ENCODE data around the gene SHMT2.

The SHMT2 gene

DNA sequence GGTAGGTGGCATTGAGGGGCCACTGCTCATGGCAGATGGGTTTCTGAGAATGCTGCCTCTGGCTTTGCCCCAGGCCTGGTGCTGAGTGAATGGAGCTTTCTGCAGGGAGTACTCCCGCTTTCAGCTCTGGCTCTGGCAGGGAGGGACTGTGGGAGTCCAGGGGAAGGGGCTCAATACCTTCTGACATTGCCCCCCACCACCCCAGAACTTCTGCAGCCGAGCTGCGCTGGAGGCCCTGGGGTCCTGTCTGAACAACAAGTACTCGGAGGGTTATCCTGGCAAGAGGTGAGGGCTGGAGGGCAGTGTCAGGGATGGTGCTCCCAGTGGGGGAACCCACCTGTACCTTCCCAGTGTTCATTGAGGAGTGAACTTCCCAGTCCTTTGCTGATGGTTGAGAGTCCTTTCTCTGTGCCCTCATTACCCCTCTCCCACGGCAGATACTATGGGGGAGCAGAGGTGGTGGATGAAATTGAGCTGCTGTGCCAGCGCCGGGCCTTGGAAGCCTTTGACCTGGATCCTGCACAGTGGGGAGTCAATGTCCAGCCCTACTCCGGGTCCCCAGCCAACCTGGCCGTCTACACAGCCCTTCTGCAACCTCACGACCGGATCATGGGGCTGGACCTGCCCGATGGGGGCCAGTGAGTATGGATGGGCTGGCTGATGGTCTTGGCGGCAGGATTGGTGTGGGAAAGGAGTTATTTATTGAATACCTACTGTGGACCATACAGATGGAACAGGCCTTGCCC, 1.9 kb downstream of the SHMT2 start:
- Histone ChIP-seq H3K27me3 (ENCODE audit: insufficient read depth, insufficient read length) (peaks cover 19% of the 10 kb centered on the region), H3K4me1 (ENCODE audit: insufficient read depth, insufficient read length) (peaks cover 23% of the 10 kb centered on the region), H3K9ac (ENCODE audit: insufficient read length, low read depth) (peak overlapping the region; percentile 86), H3K36me3 (ENCODE audit: insufficient read depth, insufficient read length, low read length) (peaks cover 58% of the 10 kb centered on the region), H3K4me3 (ENCODE audit: insufficient read length, low read depth) (peak overlapping the region; percentile 79), H3K9me3 (ENCODE audit: insufficient read depth, low read length) (no peaks in the 10 kb centered on the region)
- DNase-seq (ENCODE audit: low read depth, low spot score) = no peak
- TF ChIP-seq ZNF274 (IDR thresholded peaks at IDR 0.05; ENCODE audit: low read depth, low read length) = no peak
- no peak for TF ChIP-seq SUZ12 (IDR thresholded peaks at IDR 0.05; ENCODE audit: extremely low read depth, insufficient read depth, insufficient read length)
- no peak for TF ChIP-seq YY1 (IDR thresholded peaks at IDR 0.05; ENCODE audit: insufficient read depth, insufficient read length)

DNA sequence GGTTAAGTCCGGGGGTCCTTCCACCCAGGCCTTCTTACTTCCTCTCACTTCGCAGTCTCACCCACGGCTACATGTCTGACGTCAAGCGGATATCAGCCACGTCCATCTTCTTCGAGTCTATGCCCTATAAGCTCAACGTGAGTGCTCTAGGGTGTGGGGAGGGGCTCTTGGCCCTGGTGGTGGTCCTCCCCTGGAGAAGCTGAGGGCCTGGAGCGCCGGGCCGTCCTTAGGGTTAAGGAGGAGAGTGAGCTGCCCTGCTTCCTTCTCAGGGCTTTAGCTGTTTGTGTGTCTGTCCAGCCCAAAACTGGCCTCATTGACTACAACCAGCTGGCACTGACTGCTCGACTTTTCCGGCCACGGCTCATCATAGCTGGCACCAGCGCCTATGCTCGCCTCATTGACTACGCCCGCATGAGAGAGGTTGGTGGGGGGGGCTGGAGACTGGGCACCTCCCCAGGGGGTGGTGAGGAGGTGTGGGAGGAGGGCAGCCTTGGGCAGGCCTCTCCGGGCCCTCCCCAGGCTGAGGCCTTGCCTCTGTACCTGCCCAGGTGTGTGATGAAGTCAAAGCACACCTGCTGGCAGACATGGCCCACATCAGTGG, 2.7 kb downstream of the SHMT2 start:
- Histone ChIP-seq H3K9ac (ENCODE audit: insufficient read length, low read depth) (peak overlapping the region; percentile 24), H3K27me3 (ENCODE audit: insufficient read depth, insufficient read length) (peaks cover 20% of the 10 kb centered on the region), H3K4me3 (ENCODE audit: insufficient read length, low read depth) (no peak overlapping the region), H3K36me3 (ENCODE audit: insufficient read depth, insufficient read length, low read length) (peaks cover 58% of the 10 kb centered on the region), H3K4me1 (ENCODE audit: insufficient read depth, insufficient read length) (peaks cover 22% of the 10 kb centered on the region), H3K9me3 (ENCODE audit: insufficient read depth, low read length) (no peaks in the 10 kb centered on the region)
- no peak for TF ChIP-seq SUZ12 (IDR thresholded peaks at IDR 0.05; ENCODE audit: extremely low read depth, insufficient read depth, insufficient read length)
- TF ChIP-seq ZNF274 (IDR thresholded peaks at IDR 0.05; ENCODE audit: low read depth, low read length) = no peak
- TF ChIP-seq YY1 (IDR thresholded peaks at IDR 0.05; ENCODE audit: insufficient read depth, insufficient read length) = no peak
- DNase-seq (ENCODE audit: low read depth, low spot score) = no peak

DNA sequence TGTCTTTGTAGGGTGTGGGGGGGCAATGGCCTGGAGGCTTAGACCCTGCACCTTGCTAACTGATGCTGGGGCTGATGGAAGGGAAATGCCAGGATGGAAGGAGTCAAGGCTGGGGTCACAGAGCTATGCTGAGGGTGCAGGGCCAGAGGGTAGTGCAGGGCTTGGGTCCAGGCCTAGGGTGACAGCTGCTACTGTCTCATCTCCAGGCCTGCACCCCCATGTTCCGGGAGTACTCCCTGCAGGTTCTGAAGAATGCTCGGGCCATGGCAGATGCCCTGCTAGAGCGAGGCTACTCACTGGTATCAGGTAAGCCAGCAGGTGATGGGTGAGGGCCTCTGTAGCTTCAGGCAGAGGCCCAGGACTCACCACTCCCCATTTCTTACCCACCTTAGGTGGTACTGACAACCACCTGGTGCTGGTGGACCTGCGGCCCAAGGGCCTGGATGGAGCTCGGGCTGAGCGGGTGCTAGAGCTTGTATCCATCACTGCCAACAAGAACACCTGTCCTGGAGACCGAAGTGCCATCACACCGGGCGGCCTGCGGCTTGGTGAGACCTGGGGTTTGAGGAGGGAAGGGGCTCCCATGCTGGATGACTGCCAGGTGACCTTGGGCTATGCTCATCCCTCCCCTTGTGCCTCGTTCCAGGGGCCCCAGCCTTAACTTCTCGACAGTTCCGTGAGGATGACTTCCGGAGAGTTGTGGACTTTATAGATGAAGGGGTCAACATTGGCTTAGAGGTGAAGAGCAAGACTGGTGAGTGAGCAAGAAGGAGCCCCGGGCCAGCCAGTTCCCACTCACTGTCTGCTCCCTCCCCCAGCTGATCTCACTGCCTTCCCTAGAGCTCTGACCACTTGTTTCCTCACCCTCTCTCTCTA, 4.1 kb downstream of the SHMT2 start:
- H3K4me3 ChIP-seq (ENCODE audit: insufficient read length, low read depth) = no peak overlapping the region
- no peak overlapping the region for H3K9ac ChIP-seq (ENCODE audit: insufficient read length, low read depth)
- H3K27me3 ChIP-seq (ENCODE audit: insufficient read depth, insufficient read length) = peaks cover 22% of the 10 kb centered on the region
- H3K9me3 ChIP-seq (ENCODE audit: insufficient read depth, low read length) = no peaks in the 10 kb centered on the region
- TF ChIP-seq ZNF274 (IDR thresholded peaks at IDR 0.05; ENCODE audit: low read depth, low read length) (no peak), SUZ12 (IDR thresholded peaks at IDR 0.05; ENCODE audit: extremely low read depth, insufficient read depth, insufficient read length) (no peak), YY1 (IDR thresholded peaks at IDR 0.05; ENCODE audit: insufficient read depth, insufficient read length) (no peak)
- peaks cover 58% of the 10 kb centered on the region for H3K36me3 ChIP-seq (ENCODE audit: insufficient read depth, insufficient read length, low read length)
- no peak for DNase-seq (ENCODE audit: low read depth, low spot score)
- peaks cover 20% of the 10 kb centered on the region for H3K4me1 ChIP-seq (ENCODE audit: insufficient read depth, insufficient read length)

DNA sequence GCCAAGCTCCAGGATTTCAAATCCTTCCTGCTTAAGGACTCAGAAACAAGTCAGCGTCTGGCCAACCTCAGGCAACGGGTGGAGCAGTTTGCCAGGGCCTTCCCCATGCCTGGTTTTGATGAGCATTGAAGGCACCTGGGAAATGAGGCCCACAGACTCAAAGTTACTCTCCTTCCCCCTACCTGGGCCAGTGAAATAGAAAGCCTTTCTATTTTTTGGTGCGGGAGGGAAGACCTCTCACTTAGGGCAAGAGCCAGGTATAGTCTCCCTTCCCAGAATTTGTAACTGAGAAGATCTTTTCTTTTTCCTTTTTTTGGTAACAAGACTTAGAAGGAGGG, 4.7 kb downstream of the SHMT2 start:
- H3K9me3 ChIP-seq (ENCODE audit: insufficient read depth, low read length) = no peaks in the 10 kb centered on the region
- H3K36me3 ChIP-seq (ENCODE audit: insufficient read depth, insufficient read length, low read length) = peaks cover 58% of the 10 kb centered on the region
- no peak for DNase-seq (ENCODE audit: low read depth, low spot score)
- H3K9ac ChIP-seq (ENCODE audit: insufficient read length, low read depth) = no peak overlapping the region
- no peak overlapping the region for H3K4me3 ChIP-seq (ENCODE audit: insufficient read length, low read depth)
- peaks cover 22% of the 10 kb centered on the region for H3K27me3 ChIP-seq (ENCODE audit: insufficient read depth, insufficient read length)
- no peak for TF ChIP-seq ZNF274 (IDR thresholded peaks at IDR 0.05; ENCODE audit: low read depth, low read length)
- no peak for TF ChIP-seq YY1 (IDR thresholded peaks at IDR 0.05; ENCODE audit: insufficient read depth, insufficient read length)
- no peak for TF ChIP-seq SUZ12 (IDR thresholded peaks at IDR 0.05; ENCODE audit: extremely low read depth, insufficient read depth, insufficient read length)
- peaks cover 20% of the 10 kb centered on the region for H3K4me1 ChIP-seq (ENCODE audit: insufficient read depth, insufficient read length)

DNA sequence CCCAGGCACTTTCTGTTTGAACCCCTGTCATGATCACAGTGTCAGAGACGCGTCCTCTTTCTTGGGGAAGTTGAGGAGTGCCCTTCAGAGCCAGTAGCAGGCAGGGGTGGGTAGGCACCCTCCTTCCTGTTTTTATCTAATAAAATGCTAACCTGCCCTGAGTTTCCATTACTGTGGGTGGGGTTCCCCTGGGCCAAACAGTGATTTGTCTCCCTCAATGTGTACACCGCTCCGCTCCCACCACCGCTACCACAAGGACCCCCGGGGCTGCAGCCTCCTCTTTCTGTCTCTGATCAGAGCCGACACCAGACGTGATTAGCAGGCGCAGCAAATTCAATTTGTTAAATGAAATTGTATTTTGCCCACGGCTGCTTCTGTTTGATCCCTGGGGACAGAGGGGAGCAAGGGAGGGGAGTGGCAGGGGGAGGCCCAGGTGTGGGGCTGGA, 5.1 kb downstream of the SHMT2 start:
- no peak for DNase-seq (ENCODE audit: low read depth, low spot score)
- Histone ChIP-seq H3K36me3 (ENCODE audit: insufficient read depth, insufficient read length, low read length) (peaks cover 58% of the 10 kb centered on the region), H3K4me3 (ENCODE audit: insufficient read length, low read depth) (no peak overlapping the region), H3K4me1 (ENCODE audit: insufficient read depth, insufficient read length) (peaks cover 23% of the 10 kb centered on the region), H3K9ac (ENCODE audit: insufficient read length, low read depth) (no peak overlapping the region), H3K27me3 (ENCODE audit: insufficient read depth, insufficient read length) (peaks cover 26% of the 10 kb centered on the region), H3K9me3 (ENCODE audit: insufficient read depth, low read length) (no peaks in the 10 kb centered on the region)
- TF ChIP-seq SUZ12 (IDR thresholded peaks at IDR 0.05; ENCODE audit: extremely low read depth, insufficient read depth, insufficient read length) = no peak

DNA sequence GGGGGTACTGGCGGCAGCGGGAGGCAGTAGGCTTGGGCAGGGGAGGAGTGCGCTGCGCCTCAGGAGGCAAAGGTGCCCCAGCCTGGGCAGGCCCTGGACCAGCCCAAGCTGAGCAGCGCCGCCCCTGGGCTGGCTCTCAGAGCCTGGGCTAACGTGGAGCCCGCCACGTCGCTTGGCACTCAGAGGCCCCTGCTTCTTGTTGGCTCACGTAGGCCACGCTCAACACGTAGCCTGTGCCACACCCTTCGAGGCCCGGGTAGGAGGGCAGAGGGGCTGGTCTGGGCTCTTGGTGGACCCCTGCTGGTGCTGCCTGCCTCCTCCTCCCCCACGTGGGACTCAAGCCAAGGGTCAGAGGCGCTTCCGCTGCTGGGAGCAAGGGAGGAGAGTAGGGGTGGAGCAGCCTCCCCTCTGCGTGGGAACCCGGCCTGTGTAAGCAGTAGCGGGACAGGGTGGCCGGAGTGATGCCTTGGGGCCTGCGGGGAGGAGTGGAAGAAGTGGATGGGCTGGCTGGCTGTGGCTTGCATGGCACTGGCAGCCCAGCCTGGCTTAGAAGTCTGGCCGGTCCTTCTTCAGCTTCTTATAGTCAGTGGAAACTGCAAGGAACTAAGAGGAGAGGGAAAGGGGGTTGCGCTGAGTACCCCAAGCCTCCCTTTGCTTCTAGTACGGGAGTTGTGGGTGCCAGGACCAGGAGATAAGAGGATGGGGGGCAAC, 5.7 kb downstream of the SHMT2 start:
- H3K36me3 ChIP-seq (ENCODE audit: insufficient read depth, insufficient read length, low read length) = peaks cover 58% of the 10 kb centered on the region
- H3K9ac ChIP-seq (ENCODE audit: insufficient read length, low read depth) = no peak overlapping the region
- peaks cover 23% of the 10 kb centered on the region for H3K4me1 ChIP-seq (ENCODE audit: insufficient read depth, insufficient read length)
- no peaks in the 10 kb centered on the region for H3K9me3 ChIP-seq (ENCODE audit: insufficient read depth, low read length)
- no peak for TF ChIP-seq YY1 (IDR thresholded peaks at IDR 0.05; ENCODE audit: insufficient read depth, insufficient read length)
- no peak for DNase-seq (ENCODE audit: low read depth, low spot score)
- H3K27me3 ChIP-seq (ENCODE audit: insufficient read depth, insufficient read length) = peaks cover 32% of the 10 kb centered on the region
- no peak overlapping the region for H3K4me3 ChIP-seq (ENCODE audit: insufficient read length, low read depth)

Data from NT2/D1 (cell line).